DMS53 (cell line): ENCODE results near the gene TOMM20.
A peak's percentile ranks its signal among the peaks of the same experiment; 100 is the strongest.

Source experiments
- DNase-seq: peaks from one replicate; lab custom pipeline; 2025; lab: John Stamatoyannopoulos, UW

Gene TOMM20

DNA sequence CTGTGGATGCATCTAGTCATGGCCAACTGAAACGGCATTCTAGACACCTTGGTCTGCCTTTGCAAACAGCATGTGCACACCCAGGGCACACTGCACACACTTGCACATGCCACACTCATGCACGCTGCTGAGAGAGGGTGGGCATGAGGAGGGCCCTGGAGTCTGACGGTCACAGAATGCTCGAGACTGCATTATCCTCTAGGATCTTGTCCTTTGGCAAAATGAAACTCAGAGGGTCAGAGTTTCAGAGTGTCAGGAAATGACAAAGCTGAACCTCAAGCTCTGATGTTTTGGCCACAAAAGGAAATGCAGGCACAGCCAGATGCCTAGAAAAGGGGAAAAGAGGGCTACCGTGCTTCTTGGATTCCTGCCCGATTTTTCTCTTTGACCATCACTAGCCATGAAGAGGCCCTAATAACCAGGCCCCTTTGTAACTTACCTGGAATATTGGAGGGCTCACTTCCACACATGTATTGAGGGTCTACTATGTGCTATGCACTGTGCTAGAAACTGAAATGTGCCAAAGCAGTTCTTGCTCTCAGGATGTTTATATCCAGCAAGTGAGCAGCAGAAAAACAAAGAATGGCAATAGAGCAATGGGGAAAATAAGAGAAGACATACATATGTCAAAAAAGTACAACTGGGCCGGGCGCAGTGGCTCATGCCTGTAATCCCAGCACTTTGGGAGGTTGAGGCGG lies 65.4 kb downstream of the TOMM20 start:
- DNase-seq, result peak; percentile 27

- peak; percentile 58 for DNase-seq
These were observed 67.8 kb downstream of the TOMM20 start for GRCh38 chr1:235060607-235061470.
